Thoracic aorta (tissue), 2 donors: ENCODE data around the gene CFAP251. TPM values are rescaled to one million over a fixed set of nuclear protein-coding genes. Genes with fewer than 3 reads are reported as not detected.

ENCODE experiments used
- ATAC-seq: fragments of 150-250 bp; one replicate; pipeline ENCODE4 v1.8.0; 2017; ENCODE audit warnings: low read depth; ENCODE audit not compliant: insufficient number of reproducible peaks, low FRiP score
- DNase-seq: peaks from one replicate; pipeline ENCODE4 v3.0.0-alpha.2; 2020; ENCODE audit warnings: low spot score
- H3K27ac ChIP-seq, 2 donors: fragments of 200-600 bp; sonication (generic); 1 replicate in 1 of 2; 2 replicates in 1 of 2; pipeline ENCODE4 v1.5.1; 2016; ENCODE audit warnings: mild to moderate bottlenecking in 2 of 2, moderate library complexity in 2 of 2
- H3K27me3 ChIP-seq: fragments of 200-600 bp; sonication (generic); replicated peaks from 2 replicates; pipeline ENCODE4 v1.6.0; 2016; ENCODE audit warnings: mild to moderate bottlenecking; ENCODE audit not compliant: insufficient read depth
- H3K36me3 ChIP-seq: fragments of 200-600 bp; sonication (generic); one replicate; pipeline ENCODE4 v1.5.1; 2016
- H3K4me1 ChIP-seq, 2 donors: fragments of 200-600 bp; sonication (generic); 1 replicate in 1 of 2; 2 replicates in 1 of 2; pipeline versions ENCODE4 v1.5.1 to v1.6.0; 2016; ENCODE audit warnings: low read depth in 2 of 2, mild to moderate bottlenecking in 1 of 2; ENCODE audit not compliant: control insufficient read depth in 1 of 2
- H3K4me3 ChIP-seq: fragments of 200-600 bp; sonication (generic); 2 replicates; pipeline ENCODE4 v1.5.1; 2016; ENCODE audit warnings: mild to moderate bottlenecking
- H3K9me3 ChIP-seq: fragments of 200-600 bp; sonication (generic); 2 replicates; pipeline ENCODE4 v1.5.1; 2016
- total RNA-seq, 2 donors: library from RNA; depleted of rRNA; stranded (reverse); fragments of >200 nt; gene quantifications; one replicate each; pipeline versions ENCODE4 v1.1.0 to v1.2.3, GENCODE V29; 2016
- TF ChIP-seq, protein P1 (sequence below): fragments of 200-600 bp; sonication (generic); IDR thresholded peaks from one replicate; pipeline ENCODE4 v1.5.1; 2019; ENCODE audit warnings: antibody characterized with exemption

The CFAP251 gene
- total RNA-seq, 2 donors from 2014 or later = 3.4 to 6.9 TPM

DNA sequence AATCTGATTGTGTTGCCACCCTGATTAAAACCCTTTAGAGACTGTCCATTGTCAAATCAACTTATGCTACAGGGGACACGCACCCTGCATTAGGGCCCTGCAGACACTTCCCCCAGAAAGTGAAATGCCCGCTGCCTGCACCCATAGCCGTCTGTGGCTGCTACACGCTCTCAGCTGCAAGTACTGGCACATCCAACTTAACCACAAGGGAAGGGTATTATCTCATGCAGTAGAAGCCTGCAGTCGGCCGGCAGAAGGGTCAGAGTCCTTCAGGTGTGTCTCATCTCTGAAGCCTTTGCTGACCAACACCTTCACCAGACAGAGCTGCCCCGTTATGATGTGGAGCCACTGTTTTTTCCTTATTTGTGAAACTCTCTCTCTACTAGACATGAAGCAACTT lies 20.8 kb downstream of the CFAP251 start:
- Histone ChIP-seq H3K9me3 (no peaks in the 10 kb centered on the region), H3K4me1 (no peaks in the 10 kb centered on the region), H3K4me3 (no peak overlapping the region), H3K27me3 (no peaks in the 10 kb centered on the region), H3K36me3 (no peaks in the 10 kb centered on the region), H3K27ac (no peak overlapping the region)
- ATAC-seq (no peak), DNase-seq (no peak)
- TF ChIP-seq, protein P1, sequence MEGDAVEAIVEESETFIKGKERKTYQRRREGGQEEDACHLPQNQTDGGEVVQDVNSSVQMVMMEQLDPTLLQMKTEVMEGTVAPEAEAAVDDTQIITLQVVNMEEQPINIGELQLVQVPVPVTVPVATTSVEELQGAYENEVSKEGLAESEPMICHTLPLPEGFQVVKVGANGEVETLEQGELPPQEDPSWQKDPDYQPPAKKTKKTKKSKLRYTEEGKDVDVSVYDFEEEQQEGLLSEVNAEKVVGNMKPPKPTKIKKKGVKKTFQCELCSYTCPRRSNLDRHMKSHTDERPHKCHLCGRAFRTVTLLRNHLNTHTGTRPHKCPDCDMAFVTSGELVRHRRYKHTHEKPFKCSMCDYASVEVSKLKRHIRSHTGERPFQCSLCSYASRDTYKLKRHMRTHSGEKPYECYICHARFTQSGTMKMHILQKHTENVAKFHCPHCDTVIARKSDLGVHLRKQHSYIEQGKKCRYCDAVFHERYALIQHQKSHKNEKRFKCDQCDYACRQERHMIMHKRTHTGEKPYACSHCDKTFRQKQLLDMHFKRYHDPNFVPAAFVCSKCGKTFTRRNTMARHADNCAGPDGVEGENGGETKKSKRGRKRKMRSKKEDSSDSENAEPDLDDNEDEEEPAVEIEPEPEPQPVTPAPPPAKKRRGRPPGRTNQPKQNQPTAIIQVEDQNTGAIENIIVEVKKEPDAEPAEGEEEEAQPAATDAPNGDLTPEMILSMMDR = no peak

GRCh38 chr12:121939992-121940766 lies 21.8 kb downstream of the CFAP251 start:
- Histone ChIP-seq H3K27ac (no peak overlapping the region), H3K27me3 (no peaks in the 10 kb centered on the region), H3K4me1 (no peaks in the 10 kb centered on the region), H3K36me3 (no peaks in the 10 kb centered on the region), H3K9me3 (no peaks in the 10 kb centered on the region), H3K4me3 (no peak overlapping the region)
- ATAC-seq (no peak), DNase-seq (no peak)
- TF ChIP-seq, protein P1 = no peak

GRCh38 chr12:121942145-121942718 lies 23.8 kb downstream of the CFAP251 start:
- no peaks in the 10 kb centered on the region for H3K9me3 ChIP-seq
- H3K4me3 ChIP-seq = no peak overlapping the region
- no peaks in the 10 kb centered on the region for H3K27me3 ChIP-seq
- H3K27ac ChIP-seq = no peak overlapping the region
- ATAC-seq (no peak), DNase-seq (no peak)
- H3K36me3 ChIP-seq = no peaks in the 10 kb centered on the region
- TF ChIP-seq, protein P1 = no peak
- no peaks in the 10 kb centered on the region for H3K4me1 ChIP-seq

- no peaks in the 10 kb centered on the region for H3K9me3 ChIP-seq
- no peaks in the 10 kb centered on the region for H3K27me3 ChIP-seq
- DNase-seq (no peak), ATAC-seq (no peak)
- TF ChIP-seq, protein P1 = no peak
- no peak overlapping the region for H3K27ac ChIP-seq
- H3K4me3 ChIP-seq = no peak overlapping the region
- H3K36me3 ChIP-seq = no peaks in the 10 kb centered on the region
- no peaks in the 10 kb centered on the region for H3K4me1 ChIP-seq
Measured at GRCh38 chr12:121943926-121944325, 25.5 kb downstream of the CFAP251 start.

DNA sequence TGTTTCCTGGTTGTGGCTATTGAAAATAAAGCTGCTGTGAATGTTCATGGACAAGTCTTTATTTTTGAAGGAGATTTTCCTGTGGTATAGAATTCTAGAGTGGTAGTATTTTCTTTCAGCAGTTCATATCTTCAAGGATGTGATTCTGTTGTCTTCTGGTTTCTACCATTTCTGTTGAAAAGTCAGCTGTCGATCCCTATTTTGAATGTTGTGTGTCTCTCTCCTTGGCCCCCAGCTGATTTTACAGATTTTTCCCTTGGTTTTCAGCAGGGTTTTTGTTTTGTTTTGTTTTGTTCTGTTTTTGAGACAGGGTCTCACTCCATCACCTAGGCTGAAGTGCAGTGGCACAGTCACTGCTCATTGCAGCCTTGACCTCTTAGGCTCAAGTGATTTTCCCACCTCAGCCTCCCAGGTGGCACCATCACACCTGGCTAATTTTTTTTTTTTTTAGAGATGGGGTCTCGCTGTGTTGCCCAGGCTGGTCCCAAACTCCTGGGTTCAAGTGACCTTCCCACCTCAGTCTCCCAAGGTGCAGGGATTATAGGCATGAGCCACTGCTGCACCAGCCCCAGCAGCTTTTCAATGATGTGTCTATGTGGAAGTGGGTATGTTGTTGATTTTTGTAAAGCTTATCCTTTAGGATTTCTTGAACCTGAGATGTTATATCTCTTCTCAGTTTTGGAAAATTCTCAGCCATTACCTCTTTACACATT lies 28.1 kb downstream of the CFAP251 start:
- ATAC-seq = no peak
- Histone ChIP-seq H3K4me1 (peaks cover 0 to 7% of the 10 kb centered on the region in 2 donors), H3K9me3 (no peaks in the 10 kb centered on the region), H3K27me3 (no peaks in the 10 kb centered on the region), H3K27ac (no peak overlapping the region), H3K4me3 (no peak overlapping the region), H3K36me3 (no peaks in the 10 kb centered on the region)
- no peak for DNase-seq
- TF ChIP-seq, protein P1 = no peak
